Tibial nerve (tissue), 4 donors: ENCODE measurements around the gene GNB3.

Source experiments
- CTCF ChIP-seq, 5 experiments: fragments of 200-600 bp in 3 of 5; fragments of 450-650 bp in 2 of 5; sonication (generic) in 3 of 5; IDR thresholded peaks; one replicate each; pipeline ENCODE4 v1.5.1; 2016 to 2019; ENCODE audit warnings: antibody characterized with exemption in 5 of 5, mild to moderate bottlenecking in 3 of 5, moderate library complexity in 2 of 5
- EP300 ChIP-seq, 2 donors: sonication (generic); formaldehyde crosslinking; IDR thresholded peaks; one replicate each; pipeline ENCODE4 v1.6.1; 2017; ENCODE audit warnings: antibody characterized with exemption in 2 of 2, mild to moderate bottlenecking in 1 of 2

DNA sequence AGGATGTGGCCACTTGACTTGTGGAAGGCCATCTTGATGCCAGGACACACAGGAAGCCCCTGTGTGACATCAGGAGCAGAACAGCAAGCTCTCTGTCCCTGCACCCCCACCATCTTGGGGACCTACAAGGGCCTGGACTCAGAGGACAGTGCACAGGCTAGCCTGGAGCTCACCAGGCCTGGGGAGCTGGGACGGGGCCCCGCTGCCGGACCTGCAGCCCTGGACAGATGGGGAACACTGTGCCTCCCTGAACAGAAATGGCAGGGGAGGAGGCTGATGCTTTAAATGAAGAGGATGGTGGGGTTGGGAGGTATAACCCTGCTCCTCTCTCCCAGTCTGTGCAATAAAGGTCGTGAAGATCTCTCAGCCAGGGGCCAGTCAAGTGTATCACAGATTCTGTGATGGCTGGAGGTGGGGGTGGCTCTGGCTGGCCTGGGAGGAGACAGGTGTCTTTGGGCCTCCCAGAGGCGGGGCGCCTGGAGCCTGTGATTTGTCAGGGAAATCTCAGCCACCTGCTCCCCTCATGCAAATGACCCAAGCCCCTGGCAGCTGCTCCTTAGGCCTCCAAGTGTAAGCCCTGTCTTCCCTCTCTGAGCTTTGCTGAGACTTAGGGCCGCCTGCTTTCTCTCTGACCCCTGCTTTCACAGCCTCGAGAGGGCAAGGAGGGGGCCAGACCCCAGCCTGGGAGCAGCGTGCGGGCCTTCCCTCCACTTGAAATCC, 1.1 kb upstream of the GNB3 start:
- TF ChIP-seq CTCF (IDR thresholded peaks at IDR 0.05): no peak
- TF ChIP-seq EP300 (IDR thresholded peaks at IDR 0.05): no peak
